Sigmoid colon (tissue), 4 donors: ENCODE measurements around the gene FBXO2.

ENCODE experiments used
- EP300 ChIP-seq, 4 donors: sonication (generic); formaldehyde crosslinking; IDR thresholded peaks; one replicate each; pipeline ENCODE4 v1.6.1; 2017; ENCODE audit warnings: antibody characterized with exemption in 4 of 4
- POLR2A ChIP-seq, 2 donors: fragments of 450-650 bp; IDR thresholded peaks; one replicate each; pipeline ENCODE4 v1.6.1; 2016; ENCODE audit warnings: antibody characterized with exemption in 2 of 2, mild to moderate bottlenecking in 2 of 2, moderate library complexity in 2 of 2
- POLR2AphosphoS5 ChIP-seq, 4 donors: sonication (generic); formaldehyde crosslinking; IDR thresholded peaks; one replicate each; pipeline ENCODE4 v1.6.1; 2017; ENCODE audit warnings: antibody characterized with exemption in 4 of 4
- TF ChIP-seq, protein P1 (sequence below), 4 experiments: fragments of 450-650 bp in 3 of 4; fragments of 200-600 bp in 1 of 4; IDR thresholded peaks; one replicate each; pipeline ENCODE4 v1.5.1; 2016 to 2019; ENCODE audit warnings: antibody characterized with exemption in 4 of 4, mild to moderate bottlenecking in 3 of 4, moderate library complexity in 2 of 4

GRCh38 chr1:11703357-11704193 is 49.3 kb upstream of the FBXO2 start:
- TF ChIP-seq, protein P1, sequence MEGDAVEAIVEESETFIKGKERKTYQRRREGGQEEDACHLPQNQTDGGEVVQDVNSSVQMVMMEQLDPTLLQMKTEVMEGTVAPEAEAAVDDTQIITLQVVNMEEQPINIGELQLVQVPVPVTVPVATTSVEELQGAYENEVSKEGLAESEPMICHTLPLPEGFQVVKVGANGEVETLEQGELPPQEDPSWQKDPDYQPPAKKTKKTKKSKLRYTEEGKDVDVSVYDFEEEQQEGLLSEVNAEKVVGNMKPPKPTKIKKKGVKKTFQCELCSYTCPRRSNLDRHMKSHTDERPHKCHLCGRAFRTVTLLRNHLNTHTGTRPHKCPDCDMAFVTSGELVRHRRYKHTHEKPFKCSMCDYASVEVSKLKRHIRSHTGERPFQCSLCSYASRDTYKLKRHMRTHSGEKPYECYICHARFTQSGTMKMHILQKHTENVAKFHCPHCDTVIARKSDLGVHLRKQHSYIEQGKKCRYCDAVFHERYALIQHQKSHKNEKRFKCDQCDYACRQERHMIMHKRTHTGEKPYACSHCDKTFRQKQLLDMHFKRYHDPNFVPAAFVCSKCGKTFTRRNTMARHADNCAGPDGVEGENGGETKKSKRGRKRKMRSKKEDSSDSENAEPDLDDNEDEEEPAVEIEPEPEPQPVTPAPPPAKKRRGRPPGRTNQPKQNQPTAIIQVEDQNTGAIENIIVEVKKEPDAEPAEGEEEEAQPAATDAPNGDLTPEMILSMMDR (IDR thresholded peaks at IDR 0.05): no peak
- TF ChIP-seq POLR2A (IDR thresholded peaks at IDR 0.05): no peak
- TF ChIP-seq POLR2AphosphoS5 (IDR thresholded peaks at IDR 0.05): no peak
- TF ChIP-seq EP300 (IDR thresholded peaks at IDR 0.05): no peak
